Lower leg skin (tissue), 4 donors: ENCODE measurements around the gene CBR1. TPM values are rescaled to one million over a fixed set of nuclear protein-coding genes. Genes with fewer than 3 reads are reported as not detected.
A peak's percentile ranks its signal among the peaks of the same experiment; 100 is the strongest.

Source experiments
- DNase-seq, 2 donors: peaks; one replicate each; pipeline ENCODE4 v3.0.0-alpha.2; 2019; ENCODE audit warnings: low spot score in 2 of 2
- H3K4me3 ChIP-seq: fragments of 200-600 bp; sonication (generic); 2 replicates; pipeline ENCODE4 v1.5.1; 2017; ENCODE audit warnings: mild to moderate bottlenecking, low read depth; ENCODE audit not compliant: poor library complexity, severe bottlenecking
- POLR2A ChIP-seq, 2 donors: fragments of 450-650 bp; IDR thresholded peaks; one replicate each; pipeline ENCODE4 v1.6.1; 2016 to 2017; ENCODE audit warnings: antibody characterized with exemption in 2 of 2, mild to moderate bottlenecking in 1 of 2, moderate library complexity in 1 of 2
- WGBS, 2 donors: methylation state at CpG; one replicate each; pipeline ENCODE4 v1.1.5; 2018; 5-methylcytosine and 5-hydroxymethylcytosine counted together
- intact Hi-C: fragments of 100-400 bp; cut with DNase I; formaldehyde crosslinking; loops from one replicate; pipeline ENCODE4 v1.15.0; 2023; ENCODE audit warnings: low total_unique reads
- total RNA-seq, 4 donors: library from RNA; depleted of rRNA; stranded (reverse); fragments of >200 nt; gene quantifications; one replicate each; pipeline ENCODE4 v1.1.0, GENCODE V29; 2016
- TF ChIP-seq, protein P1 (sequence below), 3 donors: fragments of 450-650 bp; IDR thresholded peaks; one replicate each; pipeline ENCODE4 v1.5.1; 2016; ENCODE audit warnings: antibody characterized with exemption in 3 of 3, mild to moderate bottlenecking in 3 of 3, moderate library complexity in 2 of 3

Gene CBR1
- 100 to 1,000 TPM; 312 to 945 (median 473) TPM for total RNA-seq

DNA sequence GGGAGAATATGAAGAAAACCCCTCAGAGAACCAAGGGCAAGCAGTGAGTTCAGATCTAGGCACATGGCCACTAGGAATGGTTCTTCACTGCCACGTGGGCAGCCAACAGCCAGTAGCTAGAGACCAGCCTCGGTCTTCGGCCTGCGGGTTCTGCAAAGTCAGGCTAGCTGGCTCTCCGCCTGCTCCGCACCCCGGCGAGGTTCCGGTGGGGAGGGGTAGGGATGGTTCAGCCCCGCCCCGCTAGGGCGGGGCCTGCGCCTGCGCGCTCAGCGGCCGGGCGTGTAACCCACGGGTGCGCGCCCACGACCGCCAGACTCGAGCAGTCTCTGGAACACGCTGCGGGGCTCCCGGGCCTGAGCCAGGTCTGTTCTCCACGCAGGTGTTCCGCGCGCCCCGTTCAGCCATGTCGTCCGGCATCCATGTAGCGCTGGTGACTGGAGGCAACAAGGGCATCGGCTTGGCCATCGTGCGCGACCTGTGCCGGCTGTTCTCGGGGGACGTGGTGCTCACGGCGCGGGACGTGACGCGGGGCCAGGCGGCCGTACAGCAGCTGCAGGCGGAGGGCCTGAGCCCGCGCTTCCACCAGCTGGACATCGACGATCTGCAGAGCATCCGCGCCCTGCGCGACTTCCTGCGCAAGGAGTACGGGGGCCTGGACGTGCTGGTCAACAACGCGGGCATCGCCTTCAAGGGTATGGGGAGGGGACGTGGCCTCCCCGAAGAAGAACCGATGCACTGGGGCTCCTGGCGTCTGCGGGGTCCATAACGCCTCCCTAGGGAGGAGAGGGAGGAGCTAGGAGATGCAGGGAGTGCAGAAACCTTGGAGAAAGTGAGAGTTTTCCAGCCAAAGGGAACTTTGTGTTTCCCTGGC lies at the start of gene CBR1:
Gene CBR1 (plus strand): TSS at position 312 of the 871 bp plus-strand sequence. CDS start 92 bp downstream, at position 404.
- 1% methylated on average over 32 to 34 of the region's 71 CpGs for WGBS, 2 donors
- H3K4me3 ChIP-seq = peak within 1 kb of the TSS; percentile 83
- intact Hi-C loops = no loop called here
- DNase-seq = peak; percentile 89 to 97
- TF ChIP-seq POLR2A (IDR thresholded peaks at IDR 0.05) = no peak
- TF ChIP-seq, protein P1, sequence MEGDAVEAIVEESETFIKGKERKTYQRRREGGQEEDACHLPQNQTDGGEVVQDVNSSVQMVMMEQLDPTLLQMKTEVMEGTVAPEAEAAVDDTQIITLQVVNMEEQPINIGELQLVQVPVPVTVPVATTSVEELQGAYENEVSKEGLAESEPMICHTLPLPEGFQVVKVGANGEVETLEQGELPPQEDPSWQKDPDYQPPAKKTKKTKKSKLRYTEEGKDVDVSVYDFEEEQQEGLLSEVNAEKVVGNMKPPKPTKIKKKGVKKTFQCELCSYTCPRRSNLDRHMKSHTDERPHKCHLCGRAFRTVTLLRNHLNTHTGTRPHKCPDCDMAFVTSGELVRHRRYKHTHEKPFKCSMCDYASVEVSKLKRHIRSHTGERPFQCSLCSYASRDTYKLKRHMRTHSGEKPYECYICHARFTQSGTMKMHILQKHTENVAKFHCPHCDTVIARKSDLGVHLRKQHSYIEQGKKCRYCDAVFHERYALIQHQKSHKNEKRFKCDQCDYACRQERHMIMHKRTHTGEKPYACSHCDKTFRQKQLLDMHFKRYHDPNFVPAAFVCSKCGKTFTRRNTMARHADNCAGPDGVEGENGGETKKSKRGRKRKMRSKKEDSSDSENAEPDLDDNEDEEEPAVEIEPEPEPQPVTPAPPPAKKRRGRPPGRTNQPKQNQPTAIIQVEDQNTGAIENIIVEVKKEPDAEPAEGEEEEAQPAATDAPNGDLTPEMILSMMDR (IDR thresholded peaks at IDR 0.05) = no peak

DNA sequence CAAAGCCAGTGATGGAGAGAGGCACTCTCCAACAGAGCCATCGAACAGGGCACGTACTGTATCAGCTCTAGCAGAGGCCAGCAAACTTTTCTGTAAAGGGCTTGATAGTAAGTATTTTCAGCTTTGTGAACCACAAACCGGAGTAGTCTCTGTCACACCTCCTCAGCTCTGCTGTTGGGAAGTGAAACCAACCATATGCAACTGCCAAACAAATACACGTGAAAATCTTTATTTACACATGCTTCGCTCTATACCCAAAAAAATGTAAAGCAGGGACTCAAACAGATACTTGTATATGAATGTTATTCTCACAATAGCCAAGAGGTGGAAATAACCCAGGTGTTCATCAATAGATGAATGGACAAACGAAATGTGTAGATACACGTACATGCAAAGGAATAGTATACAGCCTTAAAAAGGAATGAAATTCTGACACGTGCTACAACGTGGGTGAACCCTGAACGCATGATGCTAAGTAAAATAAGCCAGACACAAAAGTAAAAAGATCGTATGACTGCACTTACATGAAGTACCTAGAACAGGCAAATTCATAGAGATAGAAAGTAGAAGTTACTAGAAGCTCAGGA lies 48.5 kb upstream of the CBR1 start:
- no peak overlapping the region for H3K4me3 ChIP-seq
- WGBS, 2 donors = 94 to 96% methylated on average over 11 of the region's 11 CpGs
- no peak for TF ChIP-seq POLR2A (IDR thresholded peaks at IDR 0.05)
- TF ChIP-seq, protein P1 (IDR thresholded peaks at IDR 0.05) = no peak
- no peak for DNase-seq
- intact Hi-C loops = no loop called here

DNA sequence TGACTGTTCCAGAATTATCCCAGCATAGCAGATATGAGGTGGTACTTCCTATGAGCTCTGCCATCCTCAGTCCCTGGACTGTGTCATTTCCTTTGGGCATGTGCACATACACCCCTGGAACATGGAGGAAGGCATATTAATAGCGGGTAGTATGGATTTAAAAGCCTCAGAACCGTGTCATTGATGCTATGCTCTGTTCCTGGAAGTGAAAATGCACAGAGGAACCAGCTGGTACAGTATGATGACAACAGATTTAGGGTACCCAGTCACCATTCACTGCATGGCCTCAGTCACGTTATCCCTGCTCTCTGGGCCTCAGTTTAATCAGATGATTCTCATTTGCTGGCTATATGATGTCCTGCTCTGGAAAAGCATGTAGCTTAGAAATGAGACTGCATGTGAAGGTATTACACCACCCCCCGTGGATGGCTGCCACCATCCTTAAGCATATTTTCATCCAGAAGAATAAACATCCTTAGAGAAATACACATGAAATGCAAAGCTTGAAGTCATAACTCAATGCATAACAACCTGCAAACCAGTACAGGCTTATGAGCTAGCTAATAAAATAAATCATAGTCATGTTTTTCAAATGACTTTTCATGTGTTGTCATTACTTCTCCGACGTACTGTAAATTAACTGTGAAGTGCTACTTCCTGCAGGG lies 47.3 kb upstream of the CBR1 start:
- 60 to 65% methylated on average over 6 of the region's 6 CpGs for WGBS, 2 donors
- no peak overlapping the region for H3K4me3 ChIP-seq
- TF ChIP-seq, protein P1 (IDR thresholded peaks at IDR 0.05) = no peak
- no peak for TF ChIP-seq POLR2A (IDR thresholded peaks at IDR 0.05)
- intact Hi-C loops = no loop called here
- no peak for DNase-seq

DNA sequence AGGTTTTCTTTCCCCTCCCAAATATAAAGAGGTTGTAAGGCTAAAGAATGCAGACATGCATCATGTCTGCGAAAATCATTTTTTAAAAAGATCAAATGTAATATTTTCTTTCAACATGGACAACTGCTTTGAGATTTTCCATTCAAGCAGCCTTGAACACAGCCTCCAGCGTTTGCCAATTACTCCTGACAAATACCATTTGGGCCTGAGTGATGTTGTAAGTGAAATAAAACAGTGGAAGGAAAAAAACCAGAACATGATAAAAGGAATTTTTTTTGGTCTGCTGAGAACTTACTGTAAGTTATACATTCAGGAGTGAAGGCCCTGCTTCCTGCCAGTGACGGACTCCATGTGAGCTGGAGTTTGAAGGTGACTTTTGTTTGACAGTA lies 46.7 kb upstream of the CBR1 start:
- intact Hi-C loops = no loop called here
- WGBS, 2 donors = 62 to 72% methylated on average over 3 of the region's 3 CpGs
- H3K4me3 ChIP-seq = no peak overlapping the region
- TF ChIP-seq POLR2A (IDR thresholded peaks at IDR 0.05) = no peak
- TF ChIP-seq, protein P1 (IDR thresholded peaks at IDR 0.05) = no peak
- DNase-seq = no peak

DNA sequence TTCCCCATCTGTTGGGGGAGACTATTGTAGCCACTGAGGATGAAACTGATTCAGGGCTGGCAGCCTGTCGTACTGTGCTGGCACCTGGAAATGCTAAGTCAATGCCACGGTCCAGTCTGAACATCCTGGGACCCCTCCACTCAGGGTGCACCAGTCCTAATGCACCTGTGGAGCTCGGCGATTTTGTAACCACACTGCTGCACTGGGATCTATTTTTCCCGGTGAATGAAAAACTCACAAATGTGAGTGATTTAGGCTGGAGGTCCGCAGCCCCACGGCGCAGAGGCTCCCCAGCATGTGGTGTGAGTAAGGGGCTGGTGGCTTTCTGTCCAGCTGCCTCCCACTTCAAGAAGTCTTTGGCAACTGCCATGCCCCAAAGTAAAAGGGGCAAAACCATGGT lies 45.0 kb upstream of the CBR1 start:
- intact Hi-C loops = no loop called here
- TF ChIP-seq, protein P1 (IDR thresholded peaks at IDR 0.05) = no peak
- no peak for TF ChIP-seq POLR2A (IDR thresholded peaks at IDR 0.05)
- 91 to 94% methylated on average over 8 of the region's 8 CpGs for WGBS, 2 donors
- no peak overlapping the region for H3K4me3 ChIP-seq
- DNase-seq = no peak
